GM12878 (cell line): ENCODE results near the gene SECTM1. TPM values are rescaled to one million over a fixed set of nuclear protein-coding genes. Genes with fewer than 3 reads are reported as not detected.

ENCODE experiments used
- BHLHE40 ChIP-seq, 2 experiments: fragments of 450-650 bp in 1 of 2; IDR thresholded peaks; 2 replicates each; pipeline ENCODE4 v1.6.1; 2011 to 2017; ENCODE audit warnings: low read depth in 2 of 2, borderline replicate concordance in 1 of 2, improper control_type of control experiment in 1 of 2, low read length in 1 of 2, mild to moderate bottlenecking in 1 of 2
- CREM ChIP-seq: IDR thresholded peaks from 2 replicates; pipeline ENCODE4 v1.6.1; 2014; ENCODE audit warnings: antibody characterized with exemption, low read depth
- EP300 ChIP-seq, 2 experiments: fragments of 150-350 bp in 1 of 2; IDR thresholded peaks; 2 replicates each; pipeline ENCODE4 v1.6.1; 2011 to 2012; ENCODE audit warnings: low read depth in 2 of 2, low read length in 2 of 2, borderline replicate concordance in 1 of 2, improper control_type of control experiment in 1 of 2, inconsistent platforms in 1 of 2; ENCODE audit not compliant: control insufficient read depth in 1 of 2
- EZH2 ChIP-seq: IDR thresholded peaks from 2 replicates; pipeline ENCODE4 v1.6.1; 2012; ENCODE audit warnings: low read depth, mild to moderate bottlenecking, control low read depth, inconsistent platforms, low read length, borderline replicate concordance; ENCODE audit not compliant: control insufficient read depth
- FOS ChIP-seq: IDR thresholded peaks from 3 replicates; pipeline ENCODE4 v1.6.1; 2011; ENCODE audit warnings: borderline replicate concordance; ENCODE audit not compliant: insufficient read length; ENCODE audit errors: extremely low read depth
- IKZF2 ChIP-seq, 2 experiments: fragments of 450-650 bp; IDR thresholded peaks; 2 replicates each; pipeline ENCODE4 v1.6.1; 2017; ENCODE audit warnings: mild to moderate bottlenecking in 2 of 2, moderate library complexity in 2 of 2
- IRF4 ChIP-seq: IDR thresholded peaks from 2 replicates; pipeline ENCODE4 v1.6.1; 2011; ENCODE audit warnings: low read depth, low read length
- JUND ChIP-seq: IDR thresholded peaks from 2 replicates; pipeline ENCODE4 v1.6.1; 2012; ENCODE audit warnings: low read depth, mild to moderate bottlenecking, low read length, improper control_type of control experiment, moderate library complexity
- MTA2 ChIP-seq: fragments of 450-650 bp; IDR thresholded peaks from 2 replicates; pipeline ENCODE4 v1.6.1; 2016; ENCODE audit warnings: low read depth, mild to moderate bottlenecking, moderate library complexity
- MYB ChIP-seq: fragments of 150-350 bp; IDR thresholded peaks from 2 replicates; pipeline ENCODE4 v1.6.1; 2014; ENCODE audit warnings: mild to moderate bottlenecking, low read depth, low read length, borderline replicate concordance
- NFYB ChIP-seq: IDR thresholded peaks from 2 replicates; pipeline ENCODE4 v1.6.1; 2011; ENCODE audit warnings: low read depth, mild to moderate bottlenecking, low read length, improper control_type of control experiment, moderate library complexity; ENCODE audit not compliant: insufficient read depth
- NR2F1 ChIP-seq: fragments of 450-650 bp; conservative IDR thresholded peaks from 2 replicates; pipeline ENCODE4 v1.6.1; 2017; ENCODE audit warnings: mild to moderate bottlenecking
- PAX8 ChIP-seq: fragments of 450-650 bp; IDR thresholded peaks from 2 replicates; pipeline ENCODE4 v1.6.1; 2017; ENCODE audit warnings: mild to moderate bottlenecking, moderate library complexity
- RCOR1 ChIP-seq: conservative IDR thresholded peaks from 2 replicates; pipeline ENCODE4 v1.6.1; 2012; ENCODE audit warnings: low read depth, low read length, improper control_type of control experiment
- RFX5 ChIP-seq: IDR thresholded peaks from 2 replicates; pipeline ENCODE4 v1.6.1; 2011; ENCODE audit warnings: low read depth, low read length, improper control_type of control experiment
- SP1 ChIP-seq: IDR thresholded peaks from one replicate; pipeline ENCODE4 v1.6.1; 2011; ENCODE audit warnings: low read depth, low read length
- SREBF1 ChIP-seq: IDR thresholded peaks from 2 replicates; pipeline ENCODE4 v1.6.1; 2012; ENCODE audit warnings: mild to moderate bottlenecking, low read length
- STAT3 ChIP-seq: IDR thresholded peaks from 2 replicates; pipeline ENCODE4 v1.6.1; 2011; ENCODE audit warnings: low read depth, low read length, improper control_type of control experiment
- TAF1 ChIP-seq: IDR thresholded peaks from 2 replicates; pipeline ENCODE4 v1.6.1; 2011; ENCODE audit warnings: mild to moderate bottlenecking, low read depth, low read length, borderline replicate concordance
- ZNF217 ChIP-seq: fragments of 450-650 bp; IDR thresholded peaks from 2 replicates; pipeline ENCODE4 v1.6.1; 2017; ENCODE audit warnings: antibody characterized with exemption, mild to moderate bottlenecking
- ZSCAN29 ChIP-seq: fragments of 450-650 bp; IDR thresholded peaks from 2 replicates; pipeline ENCODE4 v1.6.1; 2017; ENCODE audit warnings: mild to moderate bottlenecking, moderate library complexity
- polyA plus RNA-seq, 11 experiments: library from polyadenylated mRNA; depleted of rRNA in 4 of 11; unstranded in 6 of 11; stranded (reverse) in 5 of 11; fragments of >200 nt; fragmentation: Nextera tagmentation in 4 of 11; fragmentation: Illumina TruSeq in 1 of 11; extraction: Ambion mirVana in 4 of 11; extraction: Trizol in 1 of 11; gene quantifications; 1 replicate in 1 of 11; 2 replicates in 10 of 11; pipeline versions ENCODE4 v1.2.1 to v1.2.3, GENCODE V29; 2011 to 2016; ENCODE audit warnings: inconsistent platforms in 2 of 11, missing spikeins in 2 of 11, low read depth in 1 of 11
- total RNA-seq, 4 experiments: library from RNA; depleted of rRNA in 3 of 4; stranded (reverse); fragments of >200 nt in 3 of 4; fragmentation: Illumina TruSeq in 1 of 4; extraction: Trizol in 1 of 4; gene quantifications; 2 replicates each; pipeline versions ENCODE4 v1.2.1 to v1.2.3, GENCODE V29; 2013 to 2021
- TF ChIP-seq, protein P1 (sequence below), 3 experiments: IDR thresholded peaks in 2 of 3; conservative IDR thresholded peaks in 1 of 3; 2 replicates each; pipeline ENCODE4 v1.5.1; 2011; ENCODE audit warnings: low read depth in 3 of 3, low read length in 3 of 3, mild to moderate bottlenecking in 3 of 3, control low read depth in 2 of 3, moderate library complexity in 2 of 3, inconsistent platforms in 1 of 3, mixed read lengths in 1 of 3; ENCODE audit not compliant: control insufficient read depth in 2 of 3, insufficient read depth in 1 of 3; ENCODE audit errors: extremely low read depth in 1 of 3
- TF ChIP-seq, protein P2 (sequence below): fragments of 450-650 bp; IDR thresholded peaks from 2 replicates; pipeline ENCODE4 v1.6.1; 2016; ENCODE audit warnings: mild to moderate bottlenecking
- TF ChIP-seq, protein P3 (sequence below): fragments of 450-650 bp; IDR thresholded peaks from 2 replicates; pipeline ENCODE4 v1.6.1; 2018; ENCODE audit warnings: borderline replicate concordance, mild to moderate bottlenecking; ENCODE audit not compliant: partially characterized antibody
- TF ChIP-seq, protein P4 (sequence below): IDR thresholded peaks from 2 replicates; pipeline ENCODE4 v1.6.1; 2011; ENCODE audit warnings: mild to moderate bottlenecking, low read depth, low read length, moderate library complexity; ENCODE audit not compliant: insufficient replicate concordance

Gene SECTM1
- total and polyA plus RNA-seq, 10 of the 15 experiments (the other 5 are each of a cell fraction or from before 2014, with no cell fraction given), result 0.10 to 0.13 (median 0.12) TPM; not detected in 7

DNA sequence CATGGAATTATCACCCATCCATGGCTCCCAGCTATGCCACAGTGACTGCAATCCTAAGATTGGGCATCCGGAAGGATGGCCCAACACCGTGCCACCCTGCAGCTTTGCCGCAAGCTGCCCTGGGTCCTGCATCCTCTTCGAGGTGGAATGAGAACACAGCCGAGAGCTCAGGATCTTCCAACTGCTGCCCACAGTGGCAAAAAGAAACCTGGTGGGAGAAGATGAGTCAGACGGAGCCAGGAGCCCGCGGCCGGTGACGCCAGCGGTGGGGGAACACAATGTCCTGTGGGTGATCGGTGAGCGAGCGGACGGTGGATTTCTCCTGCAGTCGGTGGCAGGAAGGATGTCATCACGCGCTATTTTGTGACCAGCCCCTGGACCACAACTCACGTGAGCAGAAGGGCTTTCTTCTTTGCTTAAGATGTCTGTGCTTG, 36.3 kb downstream of the SECTM1 start (continued):
- TF ChIP-seq, protein P1, sequence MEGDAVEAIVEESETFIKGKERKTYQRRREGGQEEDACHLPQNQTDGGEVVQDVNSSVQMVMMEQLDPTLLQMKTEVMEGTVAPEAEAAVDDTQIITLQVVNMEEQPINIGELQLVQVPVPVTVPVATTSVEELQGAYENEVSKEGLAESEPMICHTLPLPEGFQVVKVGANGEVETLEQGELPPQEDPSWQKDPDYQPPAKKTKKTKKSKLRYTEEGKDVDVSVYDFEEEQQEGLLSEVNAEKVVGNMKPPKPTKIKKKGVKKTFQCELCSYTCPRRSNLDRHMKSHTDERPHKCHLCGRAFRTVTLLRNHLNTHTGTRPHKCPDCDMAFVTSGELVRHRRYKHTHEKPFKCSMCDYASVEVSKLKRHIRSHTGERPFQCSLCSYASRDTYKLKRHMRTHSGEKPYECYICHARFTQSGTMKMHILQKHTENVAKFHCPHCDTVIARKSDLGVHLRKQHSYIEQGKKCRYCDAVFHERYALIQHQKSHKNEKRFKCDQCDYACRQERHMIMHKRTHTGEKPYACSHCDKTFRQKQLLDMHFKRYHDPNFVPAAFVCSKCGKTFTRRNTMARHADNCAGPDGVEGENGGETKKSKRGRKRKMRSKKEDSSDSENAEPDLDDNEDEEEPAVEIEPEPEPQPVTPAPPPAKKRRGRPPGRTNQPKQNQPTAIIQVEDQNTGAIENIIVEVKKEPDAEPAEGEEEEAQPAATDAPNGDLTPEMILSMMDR (IDR thresholded peaks at IDR 0.05 in 2 of 3, conservative IDR thresholded peaks at IDR 0.05 in 1 of 3; ENCODE audit: control insufficient read depth in 2 of 3, extremely low read depth in 1 of 3, insufficient read depth in 1 of 3, low read depth in 3 of 3, low read length in 3 of 3), result no peak
- TF ChIP-seq NR2F1 (no peak; the same call in 1 of the 2 replicates), JUND (peak; percentile 72; the same call in 1 of the 2 replicates), NFYB (no peak), CREM (peak; percentile 68), RFX5 (no peak), TAF1 (0 out of 2 replicates have a peak, but pooled peaks have one; percentile 30), PAX8 (no peak), MYB (no peak), MTA2 (peak; percentile 73), SREBF1 (0 out of 2 replicates have a peak, but pooled peaks have one; percentile 41), ZNF217 (no peak), EP300 (IDR thresholded peaks at IDR 0.05; ENCODE audit: borderline replicate concordance in 1 of 2, control insufficient read depth in 1 of 2, low read depth in 2 of 2, low read length in 2 of 2) (peak; percentile 86 to 95), EZH2 (no peak), STAT3 (no peak), RCOR1 (peak; percentile 39; the same call in 1 of the 2 replicates), ZSCAN29 (no peak), BHLHE40 (IDR thresholded peaks at IDR 0.05; ENCODE audit: borderline replicate concordance in 1 of 2, low read depth in 2 of 2, low read length in 1 of 2) (peak; percentile 98 to 99), FOS (no peak), IRF4 (peak; percentile 47; the same call in 1 of the 2 replicates), IKZF2 (IDR thresholded peaks at IDR 0.05) (peak; percentile 95), SP1 (no peak)
- TF ChIP-seq, protein P2, sequence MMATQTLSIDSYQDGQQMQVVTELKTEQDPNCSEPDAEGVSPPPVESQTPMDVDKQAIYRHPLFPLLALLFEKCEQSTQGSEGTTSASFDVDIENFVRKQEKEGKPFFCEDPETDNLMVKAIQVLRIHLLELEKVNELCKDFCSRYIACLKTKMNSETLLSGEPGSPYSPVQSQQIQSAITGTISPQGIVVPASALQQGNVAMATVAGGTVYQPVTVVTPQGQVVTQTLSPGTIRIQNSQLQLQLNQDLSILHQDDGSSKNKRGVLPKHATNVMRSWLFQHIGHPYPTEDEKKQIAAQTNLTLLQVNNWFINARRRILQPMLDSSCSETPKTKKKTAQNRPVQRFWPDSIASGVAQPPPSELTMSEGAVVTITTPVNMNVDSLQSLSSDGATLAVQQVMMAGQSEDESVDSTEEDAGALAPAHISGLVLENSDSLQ, result no peak
- TF ChIP-seq, protein P3, sequence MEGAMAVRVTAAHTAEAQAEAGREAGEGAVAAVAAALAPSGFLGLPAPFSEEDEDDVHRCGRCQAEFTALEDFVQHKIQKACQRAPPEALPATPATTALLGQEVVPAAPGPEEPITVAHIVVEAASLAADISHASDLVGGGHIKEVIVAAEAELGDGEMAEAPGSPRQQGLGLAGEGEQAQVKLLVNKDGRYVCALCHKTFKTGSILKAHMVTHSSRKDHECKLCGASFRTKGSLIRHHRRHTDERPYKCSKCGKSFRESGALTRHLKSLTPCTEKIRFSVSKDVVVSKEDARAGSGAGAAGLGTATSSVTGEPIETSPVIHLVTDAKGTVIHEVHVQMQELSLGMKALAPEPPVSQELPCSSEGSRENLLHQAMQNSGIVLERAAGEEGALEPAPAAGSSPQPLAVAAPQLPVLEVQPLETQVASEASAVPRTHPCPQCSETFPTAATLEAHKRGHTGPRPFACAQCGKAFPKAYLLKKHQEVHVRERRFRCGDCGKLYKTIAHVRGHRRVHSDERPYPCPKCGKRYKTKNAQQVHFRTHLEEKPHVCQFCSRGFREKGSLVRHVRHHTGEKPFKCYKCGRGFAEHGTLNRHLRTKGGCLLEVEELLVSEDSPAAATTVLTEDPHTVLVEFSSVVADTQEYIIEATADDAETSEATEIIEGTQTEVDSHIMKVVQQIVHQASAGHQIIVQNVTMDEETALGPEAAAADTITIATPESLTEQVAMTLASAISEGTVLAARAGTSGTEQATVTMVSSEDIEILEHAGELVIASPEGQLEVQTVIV, result no peak
- TF ChIP-seq, protein P4, sequence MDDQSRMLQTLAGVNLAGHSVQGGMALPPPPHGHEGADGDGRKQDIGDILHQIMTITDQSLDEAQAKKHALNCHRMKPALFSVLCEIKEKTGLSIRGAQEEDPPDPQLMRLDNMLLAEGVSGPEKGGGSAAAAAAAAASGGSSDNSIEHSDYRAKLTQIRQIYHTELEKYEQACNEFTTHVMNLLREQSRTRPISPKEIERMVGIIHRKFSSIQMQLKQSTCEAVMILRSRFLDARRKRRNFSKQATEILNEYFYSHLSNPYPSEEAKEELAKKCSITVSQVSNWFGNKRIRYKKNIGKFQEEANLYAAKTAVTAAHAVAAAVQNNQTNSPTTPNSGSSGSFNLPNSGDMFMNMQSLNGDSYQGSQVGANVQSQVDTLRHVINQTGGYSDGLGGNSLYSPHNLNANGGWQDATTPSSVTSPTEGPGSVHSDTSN, result peak; percentile 7
